Measurements from ENCODE around the gene SYNDIG1. TPM values are rescaled to one million over a fixed set of nuclear protein-coding genes. Genes with fewer than 3 reads are reported as not detected.

SYNDIG1 gene
- total RNA-seq, 1 experiment from 2014 or later, result 5.4 TPM

- Histone ChIP-seq H3K79me2 (ENCODE audit: insufficient read depth, low read length) (no peaks in the 10 kb centered on the region), H3K4me2 (ENCODE audit: insufficient read depth, insufficient read length, low read length) (no peak overlapping the region), H3T11ph (ENCODE audit: low read length) (no peak overlapping the region), H2BK20ac (ENCODE audit: low read depth, low read length, poor library complexity, severe bottlenecking) (no peak overlapping the region), H3K27me3 (ENCODE audit: insufficient read depth, low read length) (no peaks in the 10 kb centered on the region), H3K27ac (ENCODE audit: insufficient read length, low read depth, low read length) (no peak overlapping the region), H2BK12ac (ENCODE audit: insufficient read length, low read depth, low read length) (no peak overlapping the region), H2BK15ac (ENCODE audit: low read depth, low read length) (no peak overlapping the region), H4K91ac (ENCODE audit: insufficient read length, low read depth, low read length) (no peak overlapping the region), H3K4ac (ENCODE audit: low read depth, low read length) (no peak overlapping the region), H2BK120ac (ENCODE audit: low read depth, low read length, poor library complexity, severe bottlenecking) (no peak overlapping the region), H3K4me1 (ENCODE audit: insufficient read depth, low read length) (no peaks in the 10 kb centered on the region), H3K14ac (ENCODE audit: insufficient read depth, low read length) (no peak overlapping the region; the same call in 1 of the 2 replicates), H3K23ac (ENCODE audit: insufficient read length, low read depth, low read length) (no peak overlapping the region), H3K79me1 (ENCODE audit: insufficient read depth, low read depth, low read length, poor library complexity, severe bottlenecking) (no peaks in the 10 kb centered on the region), H3K9me3 (ENCODE audit: control insufficient read depth, low read depth, low read length) (no peaks in the 10 kb centered on the region), H3K18ac (ENCODE audit: insufficient read length, low read depth, low read length) (no peak overlapping the region), H4K5ac (ENCODE audit: insufficient read length, low read depth, low read length) (no peak overlapping the region), H2AK5ac (ENCODE audit: insufficient read length, low read length) (no peak overlapping the region), H2AFZ (ENCODE audit: low read length) (no peak overlapping the region), H4K20me1 (ENCODE audit: control insufficient read depth, insufficient read depth, insufficient read length) (no peaks in the 10 kb centered on the region), H4K8ac (replicated peaks; ENCODE audit: insufficient read length, low read depth, low read length) (no peak overlapping the region), H3K23me2 (ENCODE audit: insufficient read length, low read depth, low read length, poor library complexity, severe bottlenecking) (no peaks in the 10 kb centered on the region), H3K9ac (ENCODE audit: extremely low read depth, insufficient read length, low read length) (no peak overlapping the region), H2BK5ac (ENCODE audit: insufficient read length, low read length) (no peak overlapping the region), H3K56ac (ENCODE audit: insufficient read length, low read depth, low read length) (no peak overlapping the region)
- Mint-ChIP-seq H3K4me3 (no peak overlapping the region), H3K27me3 (ENCODE audit: low read depth) (no peaks in the 10 kb centered on the region; the same call in 1 of the 2 replicates), H3K4me1 (no peaks in the 10 kb centered on the region; a peak in 1 of 4 replicates), H3K36me3 (ENCODE audit: insufficient read depth in 1 of 3, low read depth in 3 of 3) (no peaks in the 10 kb centered on the region), H3K9me3 (no peaks in the 10 kb centered on the region; a peak in 1 of 5 replicates), H3K27ac (no peak overlapping the region)
- no CpG with 5 or more reads among the region's 5 CpGs for WGBS (ENCODE audit: extremely low coverage, insufficient read length, low lambda C conversion rate)
- no peak for TF ChIP-seq CTCF (conservative IDR thresholded peaks at IDR 0.05)
- peak; percentile 4 for DNase-seq
These were observed 229.3 kb downstream of the SYNDIG1 start for GRCh38 chr20:24698706-24699206.
